GM12891 (cell line): ENCODE data around the gene PPP1R3G.

ENCODE experiments used
- PAX5 ChIP-seq: IDR thresholded peaks from 2 replicates; pipeline ENCODE4 v1.6.1; 2011; ENCODE audit warnings: low read length, moderate library complexity, mild to moderate bottlenecking; ENCODE audit not compliant: insufficient read depth, severe bottlenecking
- POLR2A ChIP-seq: IDR thresholded peaks from 2 replicates; pipeline ENCODE4 v1.6.1; 2011; ENCODE audit warnings: low read depth, low read length, control low read depth
- POLR2AphosphoS5 ChIP-seq: IDR thresholded peaks from 2 replicates; pipeline ENCODE4 v1.6.1; 2011; ENCODE audit warnings: low read depth, low read length, control low read depth
- POU2F2 ChIP-seq: IDR thresholded peaks from 2 replicates; pipeline ENCODE4 v1.6.1; 2011; ENCODE audit warnings: low read depth, mild to moderate bottlenecking, control low read depth, low read length, moderate library complexity
- SPI1 ChIP-seq: IDR thresholded peaks from 2 replicates; pipeline ENCODE4 v1.6.1; 2011; ENCODE audit warnings: low read depth, low read length, control low read depth
- TAF1 ChIP-seq: IDR thresholded peaks from 2 replicates; pipeline ENCODE4 v1.6.1; 2011; ENCODE audit warnings: low read depth, low read length, control low read depth

DNA sequence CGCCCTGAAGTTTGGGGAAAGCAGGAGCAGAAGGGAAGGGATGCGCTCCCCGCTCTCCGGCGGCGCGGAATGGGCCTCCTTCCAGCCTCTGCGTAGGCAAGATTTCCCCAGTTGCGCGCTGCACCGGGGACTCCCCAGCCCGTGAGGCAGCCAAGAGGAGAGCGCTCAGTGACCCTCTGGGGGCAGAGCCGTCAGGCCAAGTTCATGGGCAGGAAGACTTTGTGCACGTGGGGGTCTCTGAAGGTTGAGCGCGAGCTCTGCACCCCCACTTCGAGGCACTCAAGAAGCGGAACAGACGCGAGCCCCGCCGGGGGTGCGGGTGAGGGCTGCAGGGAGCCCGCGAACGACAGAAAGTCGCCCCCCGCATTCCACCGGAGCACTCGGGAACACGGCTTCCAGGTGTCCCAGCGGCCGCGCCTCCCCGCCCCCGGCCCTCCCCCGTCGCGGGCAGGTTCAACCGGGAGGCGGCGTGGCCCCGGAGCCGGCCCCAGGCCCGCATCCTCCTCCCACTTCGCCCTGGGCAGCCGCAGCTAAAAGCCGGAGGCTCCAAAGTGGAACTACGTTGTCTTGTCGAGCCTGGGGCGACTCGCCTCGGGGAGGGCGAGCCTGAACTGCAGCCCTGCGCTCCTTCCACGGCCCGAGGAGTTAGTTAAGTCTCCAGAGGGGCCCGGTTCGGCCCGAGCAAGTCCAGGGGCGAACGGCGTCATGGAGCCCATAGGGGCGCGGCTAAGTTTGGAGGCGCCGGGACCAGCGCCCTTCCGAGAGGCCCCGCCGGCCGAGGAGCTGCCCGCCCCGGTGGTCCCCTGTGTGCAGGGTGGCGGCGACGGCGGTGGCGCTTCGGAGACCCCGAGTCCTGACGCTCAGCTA is at the start of gene PPP1R3G:
- TF ChIP-seq POLR2AphosphoS5 (no peak), SPI1 (no peak), POLR2A (no peak), TAF1 (no peak), PAX5 (no peak), POU2F2 (no peak)
